Right atrium auricular region (tissue), 2 donors: ENCODE measurements around the gene SPOCK1. TPM values are rescaled to one million over a fixed set of nuclear protein-coding genes. Genes with fewer than 3 reads are reported as not detected.

Experiments
- DNase-seq: peaks from one replicate; pipeline ENCODE4 v3.0.0-alpha.2; 2019; ENCODE audit warnings: low spot score
- H3K27ac ChIP-seq, 2 donors: fragments of 200-600 bp; sonication (generic); 1 replicate in 1 of 2; 2 replicates in 1 of 2; pipeline ENCODE4 v1.5.1; 2016 to 2019
- H3K27me3 ChIP-seq, 2 donors: fragments of 200-600 bp; sonication (generic); one replicate each; pipeline versions ENCODE4 v1.5.1 to v1.6.0; 2017 to 2019
- H3K36me3 ChIP-seq: fragments of 200-600 bp; sonication (generic); one replicate; pipeline ENCODE4 v1.5.1; 2016
- H3K4me1 ChIP-seq, 2 donors: fragments of 200-600 bp; sonication (generic); one replicate each; pipeline versions ENCODE4 v1.5.1 to v1.6.0; 2017 to 2019
- H3K4me3 ChIP-seq, 2 donors: fragments of 200-600 bp; sonication (generic); 1 replicate in 1 of 2; 2 replicates in 1 of 2; pipeline ENCODE4 v1.5.1; 2017 to 2019; ENCODE audit warnings: mild to moderate bottlenecking in 1 of 2, moderate library complexity in 1 of 2
- H3K9me3 ChIP-seq, 2 donors: fragments of 200-600 bp; sonication (generic); one replicate each; pipeline ENCODE4 v1.5.1; 2019
- total RNA-seq, 2 donors: library from RNA; depleted of rRNA; stranded (reverse); fragments of >200 nt; gene quantifications; one replicate each; pipeline ENCODE4 v1.1.0, GENCODE V29; 2016
- TF ChIP-seq, protein P1 (sequence below), 2 donors: fragments of 200-600 bp; sonication (generic); IDR thresholded peaks; one replicate each; pipeline ENCODE4 v1.5.1; 2019; ENCODE audit warnings: antibody characterized with exemption in 2 of 2

The SPOCK1 gene
- total RNA-seq, 2 donors from 2014 or later: 59.8 to 84.5 TPM

DNA sequence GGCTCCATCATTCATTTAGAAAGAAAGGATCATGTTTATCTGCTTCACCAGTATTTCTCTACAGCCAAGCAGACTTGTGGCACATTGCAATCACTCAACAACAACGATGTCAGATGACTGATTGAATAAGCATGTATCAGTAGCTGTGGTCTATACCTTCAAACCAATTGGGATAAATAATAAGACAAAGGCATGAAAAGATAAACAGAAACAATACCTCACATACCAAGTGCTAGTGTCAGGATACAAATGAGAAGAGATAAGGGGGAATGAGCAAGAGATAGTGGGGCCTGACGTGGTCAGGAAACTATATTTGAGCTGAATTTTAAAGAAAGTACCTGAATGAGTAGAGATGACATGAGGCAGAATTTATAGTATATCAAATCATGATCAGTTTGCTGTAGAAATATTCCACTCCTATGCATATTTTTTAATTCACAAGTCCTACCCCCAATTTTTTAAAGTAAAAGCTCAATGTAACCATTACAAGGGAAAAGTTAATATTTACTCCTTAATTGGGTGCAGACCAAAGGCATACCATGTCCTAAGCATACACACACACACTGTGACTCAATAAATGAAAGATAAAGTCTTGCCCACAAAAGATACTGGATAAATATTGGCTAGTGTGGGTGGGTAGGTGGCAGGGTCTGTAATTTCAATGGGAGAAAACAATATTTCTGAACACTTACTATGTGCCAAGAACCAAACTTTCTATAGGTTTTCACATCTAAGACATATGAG is 284.5 kb downstream of the SPOCK1 start:
- H3K27ac ChIP-seq: no peak overlapping the region
- TF ChIP-seq, protein P1, sequence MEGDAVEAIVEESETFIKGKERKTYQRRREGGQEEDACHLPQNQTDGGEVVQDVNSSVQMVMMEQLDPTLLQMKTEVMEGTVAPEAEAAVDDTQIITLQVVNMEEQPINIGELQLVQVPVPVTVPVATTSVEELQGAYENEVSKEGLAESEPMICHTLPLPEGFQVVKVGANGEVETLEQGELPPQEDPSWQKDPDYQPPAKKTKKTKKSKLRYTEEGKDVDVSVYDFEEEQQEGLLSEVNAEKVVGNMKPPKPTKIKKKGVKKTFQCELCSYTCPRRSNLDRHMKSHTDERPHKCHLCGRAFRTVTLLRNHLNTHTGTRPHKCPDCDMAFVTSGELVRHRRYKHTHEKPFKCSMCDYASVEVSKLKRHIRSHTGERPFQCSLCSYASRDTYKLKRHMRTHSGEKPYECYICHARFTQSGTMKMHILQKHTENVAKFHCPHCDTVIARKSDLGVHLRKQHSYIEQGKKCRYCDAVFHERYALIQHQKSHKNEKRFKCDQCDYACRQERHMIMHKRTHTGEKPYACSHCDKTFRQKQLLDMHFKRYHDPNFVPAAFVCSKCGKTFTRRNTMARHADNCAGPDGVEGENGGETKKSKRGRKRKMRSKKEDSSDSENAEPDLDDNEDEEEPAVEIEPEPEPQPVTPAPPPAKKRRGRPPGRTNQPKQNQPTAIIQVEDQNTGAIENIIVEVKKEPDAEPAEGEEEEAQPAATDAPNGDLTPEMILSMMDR (IDR thresholded peaks at IDR 0.05): no peak
- peaks cover 0 to 19% of the 10 kb centered on the region in 2 donors for H3K4me1 ChIP-seq
- no peak overlapping the region for H3K4me3 ChIP-seq
- H3K9me3 ChIP-seq: no peaks in the 10 kb centered on the region
- no peaks in the 10 kb centered on the region for H3K36me3 ChIP-seq
- H3K27me3 ChIP-seq: no peaks in the 10 kb centered on the region
- no peak for DNase-seq

DNA sequence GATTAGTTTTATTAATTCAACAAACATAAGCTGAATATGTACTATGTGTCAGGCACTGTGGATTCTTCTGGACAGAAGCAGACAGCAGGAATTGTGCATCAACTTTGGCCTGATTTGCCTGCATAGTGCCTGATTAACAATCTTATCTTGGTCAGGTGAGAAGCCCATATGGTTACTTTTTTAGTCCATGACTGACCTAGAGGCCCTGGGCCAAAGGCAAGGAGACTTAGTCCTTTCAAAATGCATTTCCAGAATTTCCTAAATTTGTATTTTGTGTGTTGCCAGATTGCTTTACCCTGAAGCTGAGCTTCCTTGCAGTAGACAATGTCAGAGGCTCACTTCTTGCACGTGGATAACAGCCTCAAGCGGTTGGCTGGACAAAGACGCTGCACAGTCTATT is 286.7 kb downstream of the SPOCK1 start:
- Histone ChIP-seq H3K36me3 (no peaks in the 10 kb centered on the region), H3K4me1 (peaks cover 0 to 13% of the 10 kb centered on the region in 2 donors), H3K4me3 (no peak overlapping the region), H3K27ac (no peak overlapping the region), H3K27me3 (no peaks in the 10 kb centered on the region), H3K9me3 (no peaks in the 10 kb centered on the region)
- TF ChIP-seq, protein P1 (IDR thresholded peaks at IDR 0.05): no peak
- no peak for DNase-seq

DNA sequence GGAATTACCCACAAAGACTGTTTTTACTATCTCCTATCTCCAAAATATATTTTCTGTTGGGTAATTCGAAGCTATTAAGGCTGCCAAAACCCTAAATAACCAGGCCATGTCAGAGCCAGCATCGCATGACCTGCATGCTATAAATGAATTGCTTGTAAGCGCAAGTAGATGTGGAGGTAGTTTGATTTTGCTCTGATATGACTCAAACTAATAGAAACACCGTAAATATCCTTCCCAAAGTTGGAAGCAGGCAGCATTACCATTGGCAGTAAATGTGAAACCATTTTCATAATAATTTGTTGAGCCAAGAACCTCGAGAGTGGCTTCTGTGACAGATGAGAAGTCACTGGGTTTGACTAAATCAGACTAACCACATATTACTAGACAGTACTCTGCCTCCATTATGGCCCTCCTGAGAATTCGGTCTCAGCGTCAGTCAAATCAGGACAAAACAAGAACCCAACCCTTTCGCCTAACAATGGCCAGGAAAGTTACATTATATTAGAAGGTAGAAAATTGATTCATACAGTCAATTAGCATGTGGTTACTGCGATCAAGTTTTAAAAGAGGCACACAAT is 289.8 kb downstream of the SPOCK1 start:
- H3K4me1 ChIP-seq: peaks cover 0 to 26% of the 10 kb centered on the region in 2 donors
- no peak overlapping the region for H3K4me3 ChIP-seq
- TF ChIP-seq, protein P1 (IDR thresholded peaks at IDR 0.05): no peak
- H3K27ac ChIP-seq: peak overlapping the region in 1 of 2 donors; percentile 3
- no peaks in the 10 kb centered on the region for H3K27me3 ChIP-seq
- no peaks in the 10 kb centered on the region for H3K36me3 ChIP-seq
- no peaks in the 10 kb centered on the region for H3K9me3 ChIP-seq
- DNase-seq: no peak

GRCh38 chr5:137207023-137207760 is 291.9 kb downstream of the SPOCK1 start:
- H3K4me3 ChIP-seq: no peak overlapping the region
- H3K36me3 ChIP-seq: no peaks in the 10 kb centered on the region
- TF ChIP-seq, protein P1 (IDR thresholded peaks at IDR 0.05): no peak
- DNase-seq: no peak
- H3K4me1 ChIP-seq: peaks cover 0 to 26% of the 10 kb centered on the region in 2 donors
- no peaks in the 10 kb centered on the region for H3K27me3 ChIP-seq
- H3K27ac ChIP-seq: no peak overlapping the region
- no peaks in the 10 kb centered on the region for H3K9me3 ChIP-seq

GRCh38 chr5:137206030-137206715 is 293.0 kb downstream of the SPOCK1 start:
- Histone ChIP-seq H3K9me3 (no peaks in the 10 kb centered on the region), H3K4me3 (no peak overlapping the region), H3K27me3 (no peaks in the 10 kb centered on the region), H3K4me1 (peaks cover 0 to 26% of the 10 kb centered on the region in 2 donors), H3K27ac (peak overlapping the region in 1 of 2 donors; percentile 55), H3K36me3 (no peaks in the 10 kb centered on the region)
- no peak for DNase-seq
- TF ChIP-seq, protein P1 (IDR thresholded peaks at IDR 0.05): no peak
